VCaP (cell line): ENCODE measurements around the gene PIGA.
A peak's percentile ranks its signal among the peaks of the same experiment; 100 is the strongest.

Experiments used
- H3K27ac ChIP-seq: fragments of 450-650 bp; 2 replicates; pipeline ENCODE4 v1.5.1; 2017
- TF ChIP-seq, protein P1 (sequence below): fragments of 450-650 bp; conservative IDR thresholded peaks from 2 replicates; pipeline ENCODE4 v1.5.1; 2017; ENCODE audit warnings: mild to moderate bottlenecking, moderate library complexity

Gene PIGA

DNA sequence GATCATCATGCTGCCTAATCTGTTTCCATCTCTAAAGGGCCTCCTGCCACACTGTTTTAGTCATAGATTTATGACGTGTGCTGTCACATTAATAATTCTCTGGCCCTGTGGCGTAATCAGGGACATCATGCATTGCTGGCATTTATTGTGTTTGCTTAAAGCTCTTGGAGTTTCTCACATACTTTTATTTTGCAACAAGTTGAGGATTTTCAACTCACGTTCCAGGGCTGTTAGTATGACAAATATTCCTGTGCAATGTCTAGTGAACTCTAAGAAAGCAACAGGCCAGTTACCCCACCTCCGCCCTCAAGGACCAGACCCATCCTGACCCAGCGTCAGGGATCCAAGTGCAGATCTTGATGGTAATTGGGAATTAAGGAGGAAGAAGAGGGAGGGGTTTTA lies 7.8 kb upstream of the PIGA start:
- TF ChIP-seq, protein P1, sequence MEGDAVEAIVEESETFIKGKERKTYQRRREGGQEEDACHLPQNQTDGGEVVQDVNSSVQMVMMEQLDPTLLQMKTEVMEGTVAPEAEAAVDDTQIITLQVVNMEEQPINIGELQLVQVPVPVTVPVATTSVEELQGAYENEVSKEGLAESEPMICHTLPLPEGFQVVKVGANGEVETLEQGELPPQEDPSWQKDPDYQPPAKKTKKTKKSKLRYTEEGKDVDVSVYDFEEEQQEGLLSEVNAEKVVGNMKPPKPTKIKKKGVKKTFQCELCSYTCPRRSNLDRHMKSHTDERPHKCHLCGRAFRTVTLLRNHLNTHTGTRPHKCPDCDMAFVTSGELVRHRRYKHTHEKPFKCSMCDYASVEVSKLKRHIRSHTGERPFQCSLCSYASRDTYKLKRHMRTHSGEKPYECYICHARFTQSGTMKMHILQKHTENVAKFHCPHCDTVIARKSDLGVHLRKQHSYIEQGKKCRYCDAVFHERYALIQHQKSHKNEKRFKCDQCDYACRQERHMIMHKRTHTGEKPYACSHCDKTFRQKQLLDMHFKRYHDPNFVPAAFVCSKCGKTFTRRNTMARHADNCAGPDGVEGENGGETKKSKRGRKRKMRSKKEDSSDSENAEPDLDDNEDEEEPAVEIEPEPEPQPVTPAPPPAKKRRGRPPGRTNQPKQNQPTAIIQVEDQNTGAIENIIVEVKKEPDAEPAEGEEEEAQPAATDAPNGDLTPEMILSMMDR = no peak
- H3K27ac ChIP-seq = 0 out of 2 replicates have a peak overlapping the region, but pooled peaks have one; percentile 5

DNA sequence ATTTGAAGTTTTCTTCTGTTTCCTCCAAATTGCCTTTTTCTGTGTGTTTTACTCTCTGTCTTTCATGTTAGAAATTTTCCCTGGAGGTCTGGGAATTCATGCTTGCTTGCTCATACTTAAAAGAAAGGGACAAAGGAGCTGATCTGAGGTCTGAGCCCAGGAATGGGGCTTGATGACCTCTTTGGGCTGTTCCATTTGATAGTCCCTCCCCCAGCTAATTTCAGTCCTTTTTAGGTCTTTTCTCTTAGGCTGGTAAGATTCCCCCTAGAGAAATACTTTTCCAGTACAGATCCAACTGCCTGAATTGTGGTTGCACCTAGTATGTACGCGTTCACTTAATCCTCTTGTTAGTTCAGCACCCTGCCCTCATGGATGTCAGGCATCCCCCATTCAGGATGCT lies 5.5 kb upstream of the PIGA start:
- H3K27ac ChIP-seq = no peak overlapping the region
- TF ChIP-seq, protein P1 = no peak

DNA sequence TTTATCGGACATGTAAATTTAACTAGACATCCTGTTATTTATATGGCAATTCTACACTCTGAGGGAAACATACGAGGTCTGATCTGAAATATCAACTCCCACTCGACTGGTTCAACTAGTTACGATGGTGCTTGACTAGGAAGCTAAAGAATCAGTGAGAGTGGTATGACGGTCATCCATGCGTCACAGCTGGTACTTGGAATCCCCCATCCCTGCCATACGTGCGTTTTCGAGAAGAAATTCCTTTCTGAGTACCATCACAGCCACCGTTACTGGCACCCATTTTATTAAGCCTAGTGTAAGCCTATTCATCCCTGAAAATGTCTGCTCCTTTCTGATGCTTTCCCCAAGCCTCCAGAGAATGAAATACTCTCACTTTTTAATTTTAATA lies 695 bp upstream of the PIGA start:
- TF ChIP-seq, protein P1 = no peak
- H3K27ac ChIP-seq = peak overlapping the region; percentile 84

DNA sequence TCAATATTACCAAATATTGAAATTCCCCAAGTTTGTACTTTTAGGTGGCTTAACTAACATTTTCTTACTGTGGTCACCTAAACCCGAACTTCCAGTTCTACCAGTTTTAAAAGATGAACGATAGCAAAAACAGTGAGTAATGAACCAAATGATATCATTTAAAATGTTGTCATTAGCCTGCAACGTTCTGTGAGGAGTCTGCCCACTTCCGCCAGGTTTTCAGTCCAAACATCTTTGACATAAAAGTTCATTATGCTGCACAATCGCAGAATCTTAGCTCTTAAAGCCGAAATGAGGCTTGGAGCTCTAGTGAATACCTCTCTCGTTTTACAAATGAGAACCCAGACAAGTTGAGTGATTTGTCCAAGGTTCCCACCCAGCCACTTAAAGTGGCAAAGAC lies 762 bp downstream of the PIGA start:
- peak overlapping the region; percentile 84 for H3K27ac ChIP-seq
- TF ChIP-seq, protein P1 = no peak

DNA sequence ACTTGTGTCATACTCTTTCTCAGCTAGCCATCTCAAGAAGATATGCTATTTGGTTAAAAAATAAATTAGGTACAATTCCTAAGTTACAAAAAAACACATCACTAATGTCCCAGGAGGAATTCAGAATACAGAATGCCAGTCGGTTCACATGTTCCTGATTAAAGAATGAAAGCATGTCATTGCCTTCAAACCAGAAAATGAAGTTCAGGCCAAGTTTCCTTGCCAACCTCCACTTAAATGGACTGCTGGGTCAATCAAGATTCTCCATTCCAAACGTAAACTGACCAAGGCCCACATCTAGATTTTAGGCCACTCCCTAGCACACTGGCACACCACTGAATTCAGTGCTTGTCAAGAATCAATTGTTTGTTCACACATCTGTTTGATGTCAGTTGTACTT lies 6.5 kb downstream of the PIGA start:
- H3K27ac ChIP-seq = no peak overlapping the region
- TF ChIP-seq, protein P1 = no peak

DNA sequence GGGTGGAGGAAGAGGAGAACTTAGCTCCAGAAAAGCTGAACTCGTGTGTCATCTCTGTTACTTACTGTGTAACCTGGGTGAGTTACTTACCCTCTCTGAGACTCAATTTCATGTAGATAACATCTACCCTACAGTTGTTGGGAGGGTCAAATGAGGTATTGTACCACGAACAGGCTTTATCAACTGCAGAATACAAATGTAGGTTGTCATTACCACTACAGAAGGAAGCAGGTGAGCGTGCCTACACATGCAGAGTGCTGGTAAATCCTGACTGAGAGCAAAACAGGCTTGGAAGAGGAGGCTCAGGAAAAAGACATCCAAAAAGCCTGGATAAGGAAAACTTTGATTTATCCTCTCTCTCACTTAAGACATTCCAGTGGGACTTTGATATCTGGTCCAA lies 7.2 kb downstream of the PIGA start:
- no peak overlapping the region for H3K27ac ChIP-seq
- TF ChIP-seq, protein P1 = no peak

DNA sequence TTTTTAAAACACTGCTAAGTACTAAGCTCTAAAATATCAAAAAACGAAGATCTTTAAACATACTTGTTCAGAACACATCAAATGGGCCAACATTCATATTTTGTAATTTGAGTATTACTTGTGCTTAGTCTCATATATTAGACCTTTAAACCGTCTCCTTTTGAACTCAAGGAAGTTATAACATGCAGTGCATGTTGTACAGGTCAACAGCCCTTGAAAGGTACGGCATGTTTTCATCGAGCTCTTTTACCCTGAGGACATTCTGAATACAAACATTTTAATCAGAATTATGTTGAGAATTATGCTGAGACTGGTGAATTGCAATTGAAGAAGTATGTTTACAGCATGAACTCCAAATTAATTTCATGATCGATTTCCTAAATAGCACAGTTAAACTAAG lies 12.9 kb downstream of the PIGA start:
- no peak overlapping the region for H3K27ac ChIP-seq
- TF ChIP-seq, protein P1 = no peak

DNA sequence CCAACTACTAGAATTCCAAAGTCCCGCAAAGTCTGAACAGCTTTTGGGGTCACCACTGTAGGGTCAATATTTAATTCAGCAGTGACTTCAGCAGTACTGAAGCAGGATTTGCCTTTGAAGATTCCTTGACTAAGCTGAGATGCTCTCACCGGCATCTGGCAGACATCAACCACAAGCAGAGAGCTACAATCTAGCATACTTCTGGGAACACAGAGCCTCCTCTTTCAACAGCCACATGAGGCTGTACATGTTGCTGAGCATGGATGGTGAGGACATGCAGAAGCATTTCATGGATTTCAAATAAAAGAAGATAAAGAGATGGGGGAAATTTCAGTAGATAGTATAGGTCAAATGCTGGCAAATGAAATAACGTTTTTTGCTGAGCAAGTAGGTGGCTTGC lies 13.3 kb downstream of the PIGA start:
- no peak overlapping the region for H3K27ac ChIP-seq
- TF ChIP-seq, protein P1 = no peak
